HUES6 (cell line): ENCODE results near the gene EFNB1.

Experiments
- H3K27ac ChIP-seq: 2 replicates; pipeline ENCODE4 v1.7.0; 2013; ENCODE audit warnings: low read depth, mild to moderate bottlenecking, low read length, inconsistent platforms
- H3K27me3 ChIP-seq: 2 replicates; pipeline ENCODE4 v1.6.1; 2013; ENCODE audit warnings: low read length; ENCODE audit not compliant: control insufficient read depth, insufficient read depth
- H3K36me3 ChIP-seq: 2 replicates; pipeline ENCODE4 v1.6.1; 2013; ENCODE audit warnings: low read length; ENCODE audit not compliant: control insufficient read depth, insufficient read depth
- H3K4me1 ChIP-seq: 2 replicates; pipeline ENCODE4 v1.6.1; 2013; ENCODE audit warnings: low read length; ENCODE audit not compliant: control insufficient read depth, insufficient read depth
- H3K4me3 ChIP-seq: 2 replicates; pipeline ENCODE4 v1.5.1; 2013; ENCODE audit warnings: low read depth, low read length
- H3K9ac ChIP-seq: one replicate; pipeline ENCODE4 v1.6.1; 2013; ENCODE audit warnings: mild to moderate bottlenecking, low read length
- H3K9me3 ChIP-seq: 2 replicates; pipeline ENCODE4 v1.6.1; 2013; ENCODE audit warnings: low read depth, low read length; ENCODE audit not compliant: control insufficient read depth, insufficient read depth

The EFNB1 gene

GRCh38 chrX:68835104-68835442 lies 6.3 kb downstream of the EFNB1 start:
- H3K9me3 ChIP-seq: no peaks in the 10 kb centered on the region
- H3K27me3 ChIP-seq: peaks cover 76% of the 10 kb centered on the region
- peaks cover 31% of the 10 kb centered on the region for H3K4me1 ChIP-seq
- no peak overlapping the region for H3K4me3 ChIP-seq
- H3K9ac ChIP-seq: no peak overlapping the region
- H3K27ac ChIP-seq: no peak overlapping the region
- H3K36me3 ChIP-seq: peaks cover 11% of the 10 kb centered on the region

GRCh38 chrX:68835468-68835867 lies 6.6 kb downstream of the EFNB1 start:
- Histone ChIP-seq H3K27me3 (peaks cover 72% of the 10 kb centered on the region), H3K9me3 (no peaks in the 10 kb centered on the region), H3K9ac (no peak overlapping the region), H3K36me3 (peaks cover 15% of the 10 kb centered on the region), H3K4me1 (peaks cover 31% of the 10 kb centered on the region), H3K4me3 (no peak overlapping the region), H3K27ac (no peak overlapping the region)

- no peaks in the 10 kb centered on the region for H3K9me3 ChIP-seq
- H3K9ac ChIP-seq: no peak overlapping the region
- peaks cover 17% of the 10 kb centered on the region for H3K4me1 ChIP-seq
- peaks cover 56% of the 10 kb centered on the region for H3K27me3 ChIP-seq
- H3K27ac ChIP-seq: no peak overlapping the region
- H3K4me3 ChIP-seq: no peak overlapping the region
- peaks cover 15% of the 10 kb centered on the region for H3K36me3 ChIP-seq
Observed at GRCh38 chrX:68837119-68837518, 8.3 kb downstream of the EFNB1 start.

GRCh38 chrX:68838571-68838910 lies 9.7 kb downstream of the EFNB1 start:
- H3K27me3 ChIP-seq: peaks cover 41% of the 10 kb centered on the region
- H3K9me3 ChIP-seq: no peaks in the 10 kb centered on the region
- H3K4me3 ChIP-seq: no peak overlapping the region
- peaks cover 15% of the 10 kb centered on the region for H3K36me3 ChIP-seq
- H3K9ac ChIP-seq: no peak overlapping the region
- H3K4me1 ChIP-seq: peaks cover 14% of the 10 kb centered on the region; the same call in 1 of the 2 replicates
- H3K27ac ChIP-seq: no peak overlapping the region

- H3K4me1 ChIP-seq: peaks cover 21% of the 10 kb centered on the region; the same call in 1 of the 2 replicates
Observed at GRCh38 chrX:68839771-68840170, 10.9 kb downstream of the EFNB1 start.

GRCh38 chrX:68840256-68840655 lies 11.4 kb downstream of the EFNB1 start:
- Histone ChIP-seq H3K9me3 (no peaks in the 10 kb centered on the region), H3K4me1 (peaks cover 21% of the 10 kb centered on the region; the same call in 1 of the 2 replicates), H3K27me3 (peaks cover 28% of the 10 kb centered on the region), H3K27ac (no peak overlapping the region), H3K9ac (no peak overlapping the region), H3K36me3 (peaks cover 15% of the 10 kb centered on the region), H3K4me3 (no peak overlapping the region)

More at GRCh38 chrX:68839771-68840170, 10.9 kb downstream of the EFNB1 start:
- Histone ChIP-seq H3K9ac (no peak overlapping the region), H3K9me3 (no peaks in the 10 kb centered on the region), H3K27me3 (peaks cover 31% of the 10 kb centered on the region), H3K27ac (no peak overlapping the region), H3K4me3 (no peak overlapping the region), H3K36me3 (peaks cover 15% of the 10 kb centered on the region)

GRCh38 chrX:68841251-68842049 lies 12.6 kb downstream of the EFNB1 start:
- H3K9ac ChIP-seq: no peak overlapping the region
- H3K9me3 ChIP-seq: no peaks in the 10 kb centered on the region
- H3K27me3 ChIP-seq: peaks cover 16% of the 10 kb centered on the region
- H3K4me3 ChIP-seq: no peak overlapping the region
- no peak overlapping the region for H3K27ac ChIP-seq
- H3K36me3 ChIP-seq: peaks cover 15% of the 10 kb centered on the region
- peaks cover 29% of the 10 kb centered on the region for H3K4me1 ChIP-seq

GRCh38 chrX:68842351-68842750 lies 13.5 kb downstream of the EFNB1 start:
- H3K9me3 ChIP-seq: no peaks in the 10 kb centered on the region
- no peak overlapping the region for H3K9ac ChIP-seq
- H3K4me3 ChIP-seq: no peak overlapping the region
- peaks cover 38% of the 10 kb centered on the region for H3K4me1 ChIP-seq
- H3K36me3 ChIP-seq: peaks cover 15% of the 10 kb centered on the region
- peaks cover 12% of the 10 kb centered on the region for H3K27me3 ChIP-seq
- H3K27ac ChIP-seq: no peak overlapping the region

GRCh38 chrX:68842781-68843581 lies 14.2 kb downstream of the EFNB1 start:
- H3K9me3 ChIP-seq: no peaks in the 10 kb centered on the region
- peaks cover 15% of the 10 kb centered on the region for H3K36me3 ChIP-seq
- peaks cover 44% of the 10 kb centered on the region for H3K4me1 ChIP-seq
- no peak overlapping the region for H3K4me3 ChIP-seq
- H3K9ac ChIP-seq: no peak overlapping the region
- peaks cover 15% of the 10 kb centered on the region for H3K27me3 ChIP-seq
- no peak overlapping the region for H3K27ac ChIP-seq

GRCh38 chrX:68843992-68844391 lies 15.2 kb downstream of the EFNB1 start:
- Histone ChIP-seq H3K9me3 (no peaks in the 10 kb centered on the region), H3K36me3 (peaks cover 15% of the 10 kb centered on the region), H3K27ac (no peak overlapping the region)

GRCh38 chrX:68844581-68844980 lies 15.8 kb downstream of the EFNB1 start:
- Histone ChIP-seq H3K4me3 (no peak overlapping the region), H3K36me3 (peaks cover 10% of the 10 kb centered on the region), H3K4me1 (peaks cover 60% of the 10 kb centered on the region), H3K27ac (no peak overlapping the region), H3K27me3 (peaks cover 31% of the 10 kb centered on the region), H3K9me3 (no peaks in the 10 kb centered on the region), H3K9ac (no peak overlapping the region)

More at GRCh38 chrX:68843992-68844391, 15.2 kb downstream of the EFNB1 start:
- Histone ChIP-seq H3K27me3 (peaks cover 25% of the 10 kb centered on the region), H3K4me1 (peaks cover 54% of the 10 kb centered on the region), H3K9ac (no peak overlapping the region), H3K4me3 (no peak overlapping the region)
